ENCODE measurements around the gene SERBP1. TPM values are rescaled to one million over a fixed set of nuclear protein-coding genes. Genes with fewer than 3 reads are reported as not detected.

SERBP1 gene
- total RNA-seq, 1 experiment from 2014 or later = 315 TPM

DNA sequence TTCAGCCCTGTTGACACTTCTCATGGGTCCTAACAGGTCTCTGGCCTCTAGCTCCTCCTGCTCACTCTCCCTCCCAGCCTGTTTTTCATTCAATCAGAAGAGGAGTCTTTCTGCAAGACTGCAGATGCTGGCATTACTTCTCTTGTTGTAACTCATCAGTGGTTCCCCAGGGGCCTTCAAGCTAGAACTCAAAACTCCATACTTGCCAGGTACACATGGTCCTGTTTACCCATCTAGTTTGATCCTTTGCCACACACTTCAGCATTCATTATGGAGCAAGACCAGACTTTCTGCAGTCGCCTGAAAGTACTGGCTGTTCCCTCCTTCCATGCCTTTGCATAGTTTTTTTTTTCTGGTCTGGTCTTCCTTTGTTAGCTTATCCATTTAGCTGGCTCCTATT, 47.9 kb downstream of the SERBP1 start:
- BruUV-seq (replicated peaks) = no TSS peak
- Mint-ChIP-seq H3K27me3 (ENCODE audit: insufficient read depth, unreplicated experiment) (no peaks in the 10 kb centered on the region), H3K4me1 (ENCODE audit: insufficient read depth, unreplicated experiment) (no peaks in the 10 kb centered on the region), H3K9me3 (ENCODE audit: unreplicated experiment) (peaks cover 7% of the 10 kb centered on the region), H3K4me3 (ENCODE audit: unreplicated experiment) (no peak overlapping the region), H3K27ac (ENCODE audit: low read depth, unreplicated experiment) (no peak overlapping the region), H3K36me3 (ENCODE audit: insufficient read depth, unreplicated experiment) (peaks cover 22% of the 10 kb centered on the region)
- ChIA-PET CTCF (interaction anchor here (0.7 kb wide), 1 partner anchor 156 kb away, joined by 3 read pairs; no protein-coding TSS in a partner anchor), POLR2A (no interaction called here)
- intact Hi-C loops (cut with micrococcal nuclease) = no loop called here
- TF ChIP-seq, protein P1, sequence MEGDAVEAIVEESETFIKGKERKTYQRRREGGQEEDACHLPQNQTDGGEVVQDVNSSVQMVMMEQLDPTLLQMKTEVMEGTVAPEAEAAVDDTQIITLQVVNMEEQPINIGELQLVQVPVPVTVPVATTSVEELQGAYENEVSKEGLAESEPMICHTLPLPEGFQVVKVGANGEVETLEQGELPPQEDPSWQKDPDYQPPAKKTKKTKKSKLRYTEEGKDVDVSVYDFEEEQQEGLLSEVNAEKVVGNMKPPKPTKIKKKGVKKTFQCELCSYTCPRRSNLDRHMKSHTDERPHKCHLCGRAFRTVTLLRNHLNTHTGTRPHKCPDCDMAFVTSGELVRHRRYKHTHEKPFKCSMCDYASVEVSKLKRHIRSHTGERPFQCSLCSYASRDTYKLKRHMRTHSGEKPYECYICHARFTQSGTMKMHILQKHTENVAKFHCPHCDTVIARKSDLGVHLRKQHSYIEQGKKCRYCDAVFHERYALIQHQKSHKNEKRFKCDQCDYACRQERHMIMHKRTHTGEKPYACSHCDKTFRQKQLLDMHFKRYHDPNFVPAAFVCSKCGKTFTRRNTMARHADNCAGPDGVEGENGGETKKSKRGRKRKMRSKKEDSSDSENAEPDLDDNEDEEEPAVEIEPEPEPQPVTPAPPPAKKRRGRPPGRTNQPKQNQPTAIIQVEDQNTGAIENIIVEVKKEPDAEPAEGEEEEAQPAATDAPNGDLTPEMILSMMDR (IDR thresholded peaks at IDR 0.05; ENCODE audit: unreplicated experiment) = no peak
- no peak for DNase-seq (ENCODE audit: unreplicated experiment)

DNA sequence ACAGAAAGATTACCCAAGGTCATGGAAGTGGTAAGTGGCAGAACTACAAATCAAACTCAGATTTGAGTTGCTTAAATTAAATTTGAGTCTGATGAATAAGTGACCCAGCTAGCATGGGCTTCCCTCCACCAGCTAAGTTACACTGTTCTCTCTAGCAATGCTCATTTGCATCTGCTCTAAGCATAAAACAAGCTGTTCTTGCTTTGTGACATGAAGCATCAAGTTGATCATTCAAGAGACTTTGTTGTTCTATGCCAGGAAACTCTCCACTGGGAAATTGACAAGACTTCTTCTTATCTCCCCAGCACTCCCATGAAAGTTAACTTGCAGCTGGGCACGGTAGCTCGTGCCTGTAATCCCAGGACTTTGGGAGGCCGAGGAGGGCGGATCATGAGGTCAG, 49.0 kb downstream of the SERBP1 start:
- Mint-ChIP-seq H3K27ac (ENCODE audit: low read depth, unreplicated experiment) (no peak overlapping the region), H3K9me3 (ENCODE audit: unreplicated experiment) (peaks cover 7% of the 10 kb centered on the region), H3K27me3 (ENCODE audit: insufficient read depth, unreplicated experiment) (no peaks in the 10 kb centered on the region), H3K4me3 (ENCODE audit: unreplicated experiment) (no peak overlapping the region), H3K4me1 (ENCODE audit: insufficient read depth, unreplicated experiment) (no peaks in the 10 kb centered on the region), H3K36me3 (ENCODE audit: insufficient read depth, unreplicated experiment) (peaks cover 17% of the 10 kb centered on the region)
- POLR2A ChIA-PET = no interaction called here
- intact Hi-C loops (cut with micrococcal nuclease) = no loop called here
- TF ChIP-seq, protein P1 (IDR thresholded peaks at IDR 0.05; ENCODE audit: unreplicated experiment) = no peak
- DNase-seq (ENCODE audit: unreplicated experiment) = no peak
- CTCF ChIA-PET = interaction anchor here (0.7 to 1.0 kb wide), 3 partner anchors 11 to 28 kb away, joined by 3 read pairs; no protein-coding TSS in a partner anchor
- BruUV-seq (replicated peaks) = no TSS peak

DNA sequence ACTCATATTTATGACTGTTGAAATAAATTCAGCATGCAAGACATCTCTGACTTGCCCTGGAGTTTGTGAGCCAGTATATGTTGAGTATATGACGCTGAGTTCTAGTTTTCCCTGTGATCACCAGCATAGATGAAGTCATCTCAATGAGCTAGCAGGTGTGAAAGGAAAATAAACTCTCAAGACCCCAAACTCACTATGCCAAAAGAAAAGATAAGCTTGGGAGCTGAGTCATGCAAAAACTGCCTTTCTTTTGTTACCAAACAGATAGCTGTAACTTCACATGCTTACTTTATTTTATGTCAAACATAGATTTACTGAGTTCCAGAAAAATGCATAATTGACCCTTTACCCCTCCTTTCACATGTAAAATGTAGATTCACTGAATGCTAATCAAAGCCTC, 52.9 kb downstream of the SERBP1 start:
- H3K27me3 Mint-ChIP-seq (ENCODE audit: insufficient read depth, unreplicated experiment) = no peaks in the 10 kb centered on the region
- ChIA-PET CTCF (interaction anchor here (0.5 to 1.9 kb wide), 3 partner anchors 29 to 88 kb away, joined by 3 to 6 read pairs (median 3); no protein-coding TSS in a partner anchor), POLR2A (interaction anchor here (0.7 kb wide), 1 partner anchor 10 kb away, joined by 3 read pairs; no protein-coding TSS in a partner anchor)
- H3K4me1 Mint-ChIP-seq (ENCODE audit: insufficient read depth, unreplicated experiment) = peaks cover under 1% of the 10 kb centered on the region
- H3K4me3 Mint-ChIP-seq (ENCODE audit: unreplicated experiment) = no peak overlapping the region
- no peak overlapping the region for H3K27ac Mint-ChIP-seq (ENCODE audit: low read depth, unreplicated experiment)
- intact Hi-C loops (cut with micrococcal nuclease) = no loop called here
- no TSS peak for BruUV-seq (replicated peaks)
- no peaks in the 10 kb centered on the region for H3K9me3 Mint-ChIP-seq (ENCODE audit: unreplicated experiment)
- DNase-seq (ENCODE audit: unreplicated experiment) = no peak
- TF ChIP-seq, protein P1 (IDR thresholded peaks at IDR 0.05; ENCODE audit: unreplicated experiment) = no peak
- peaks cover 12% of the 10 kb centered on the region for H3K36me3 Mint-ChIP-seq (ENCODE audit: insufficient read depth, unreplicated experiment)

- TF ChIP-seq, protein P1 (IDR thresholded peaks at IDR 0.05; ENCODE audit: unreplicated experiment) = no peak
- no TSS peak for BruUV-seq (replicated peaks)
- Mint-ChIP-seq H3K27me3 (ENCODE audit: insufficient read depth, unreplicated experiment) (no peaks in the 10 kb centered on the region), H3K27ac (ENCODE audit: low read depth, unreplicated experiment) (no peak overlapping the region), H3K36me3 (ENCODE audit: insufficient read depth, unreplicated experiment) (peaks cover 9% of the 10 kb centered on the region), H3K4me3 (ENCODE audit: unreplicated experiment) (no peak overlapping the region), H3K9me3 (ENCODE audit: unreplicated experiment) (no peaks in the 10 kb centered on the region), H3K4me1 (ENCODE audit: insufficient read depth, unreplicated experiment) (peaks cover 5% of the 10 kb centered on the region)
- ChIA-PET POLR2A (no interaction called here), CTCF (interaction anchor here (0.6 kb wide), 1 partner anchor 45 kb away, joined by 5 read pairs; no protein-coding TSS in a partner anchor)
- no peak for DNase-seq (ENCODE audit: unreplicated experiment)
- intact Hi-C loops (cut with micrococcal nuclease) = no loop called here
These were observed 53.8 kb downstream of the SERBP1 start for GRCh38 chr1:67376381-67376780.

Data from MCF 10A (cell line).